ENCODE results near the gene IKZF2.

DNA sequence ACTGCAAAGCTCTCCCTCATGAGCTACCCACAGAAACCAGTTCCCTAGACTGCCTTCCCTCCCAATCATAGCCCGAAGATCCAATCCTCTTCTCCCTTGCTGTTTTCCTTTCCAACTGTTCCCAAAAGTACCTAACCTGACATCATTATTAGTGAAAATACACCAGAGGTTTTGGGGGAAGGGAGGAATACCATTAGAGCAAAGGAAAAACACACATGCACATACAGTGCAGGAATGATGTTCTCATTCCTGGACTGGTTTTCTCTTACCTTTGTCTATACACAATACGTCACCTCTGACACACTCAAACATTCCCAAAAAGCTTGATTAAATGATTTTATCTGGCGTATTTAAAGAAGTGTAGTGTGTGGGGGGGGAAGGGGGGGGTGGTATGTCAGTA lies 46.2 kb downstream of the IKZF2 start:
- TF ChIP-seq, protein P1, sequence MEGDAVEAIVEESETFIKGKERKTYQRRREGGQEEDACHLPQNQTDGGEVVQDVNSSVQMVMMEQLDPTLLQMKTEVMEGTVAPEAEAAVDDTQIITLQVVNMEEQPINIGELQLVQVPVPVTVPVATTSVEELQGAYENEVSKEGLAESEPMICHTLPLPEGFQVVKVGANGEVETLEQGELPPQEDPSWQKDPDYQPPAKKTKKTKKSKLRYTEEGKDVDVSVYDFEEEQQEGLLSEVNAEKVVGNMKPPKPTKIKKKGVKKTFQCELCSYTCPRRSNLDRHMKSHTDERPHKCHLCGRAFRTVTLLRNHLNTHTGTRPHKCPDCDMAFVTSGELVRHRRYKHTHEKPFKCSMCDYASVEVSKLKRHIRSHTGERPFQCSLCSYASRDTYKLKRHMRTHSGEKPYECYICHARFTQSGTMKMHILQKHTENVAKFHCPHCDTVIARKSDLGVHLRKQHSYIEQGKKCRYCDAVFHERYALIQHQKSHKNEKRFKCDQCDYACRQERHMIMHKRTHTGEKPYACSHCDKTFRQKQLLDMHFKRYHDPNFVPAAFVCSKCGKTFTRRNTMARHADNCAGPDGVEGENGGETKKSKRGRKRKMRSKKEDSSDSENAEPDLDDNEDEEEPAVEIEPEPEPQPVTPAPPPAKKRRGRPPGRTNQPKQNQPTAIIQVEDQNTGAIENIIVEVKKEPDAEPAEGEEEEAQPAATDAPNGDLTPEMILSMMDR (conservative IDR thresholded peaks at IDR 0.05; ENCODE audit: low read length), result no peak
- TF ChIP-seq EZH2phosphoT487 (IDR thresholded peaks at IDR 0.05; ENCODE audit: borderline replicate concordance), result no peak
